HG03439 (cell line): ENCODE data around the gene C1QTNF5.

Source experiments
- ATAC-seq: cut with Tn5 transposase; IDR thresholded peaks from one replicate; pipeline ENCODE4 v1.9.1; 2021; ENCODE audit warnings: mild to moderate bottlenecking, moderate library complexity; ENCODE audit not compliant: unreplicated experiment

Gene C1QTNF5

GRCh38 chr11:119338318-119338890, 2.3 kb downstream of the C1QTNF5 start:
- ATAC-seq: no peak

GRCh38 chr11:119337581-119338317, 2.9 kb downstream of the C1QTNF5 start:
- no peak for ATAC-seq

GRCh38 chr11:119336744-119337469, 3.8 kb downstream of the C1QTNF5 start:
- no peak for ATAC-seq

GRCh38 chr11:119335655-119336543, 4.8 kb downstream of the C1QTNF5 start:
- no peak for ATAC-seq

- no peak for ATAC-seq
These were observed 5.5 kb downstream of the C1QTNF5 start for GRCh38 chr11:119335091-119335654.

- ATAC-seq: peak; percentile 92
These were observed 6.3 kb downstream of the C1QTNF5 start, which contains the start of gene RNF26 for GRCh38 chr11:119334174-119334930. RNF26 (plus strand) TSS chr11:119334527; CDS start chr11:119335123, 596 bp downstream.

GRCh38 chr11:119332111-119332765, 8.4 kb downstream of the C1QTNF5 start:
- ATAC-seq: no peak

GRCh38 chr11:119330237-119330636, 10.4 kb downstream of the C1QTNF5 start:
- no peak for ATAC-seq

- no peak for ATAC-seq
These were observed 11.4 kb downstream of the C1QTNF5 start for GRCh38 chr11:119329320-119329719.

- no peak for ATAC-seq
These were observed 16.5 kb downstream of the C1QTNF5 start for GRCh38 chr11:119324189-119324588.

- no peak for ATAC-seq
These were observed 17.1 kb downstream of the C1QTNF5 start for GRCh38 chr11:119323532-119324033.

GRCh38 chr11:119322921-119323531, 17.7 kb downstream of the C1QTNF5 start:
- ATAC-seq: no peak

GRCh38 chr11:119322360-119322739, 18.3 kb downstream of the C1QTNF5 start:
- ATAC-seq: no peak

- ATAC-seq: no peak
These were observed 19.7 kb downstream of the C1QTNF5 start for GRCh38 chr11:119320776-119321524.

- no peak for ATAC-seq
These were observed 20.4 kb downstream of the C1QTNF5 start for GRCh38 chr11:119320240-119320775.

GRCh38 chr11:119319700-119320239, 20.9 kb downstream of the C1QTNF5 start:
- ATAC-seq: no peak

- no peak for ATAC-seq
These were observed 21.5 kb downstream of the C1QTNF5 start for GRCh38 chr11:119319136-119319699.
